Sigmoid colon (tissue), 7 donors: ENCODE measurements around the gene SPATS1. TPM values are rescaled to one million over a fixed set of nuclear protein-coding genes. Genes with fewer than 3 reads are reported as not detected.

Experiments
- DNase-seq: peaks from one replicate; pipeline ENCODE4 v3.0.0-alpha.2; 2019
- H3K27ac ChIP-seq, 4 donors: fragments of 200-600 bp; sonication (generic); one replicate each; pipeline ENCODE4 v1.5.1; 2016 to 2019; ENCODE audit warnings: mild to moderate bottlenecking in 1 of 4
- H3K27me3 ChIP-seq, 3 donors: fragments of 200-600 bp; sonication (generic); one replicate each; pipeline ENCODE4 v1.5.1; 2019; ENCODE audit warnings: mild to moderate bottlenecking in 1 of 3
- H3K36me3 ChIP-seq, 4 donors: fragments of 200-600 bp; sonication (generic); one replicate each; pipeline ENCODE4 v1.5.1; 2016 to 2019
- H3K4me1 ChIP-seq, 4 donors: fragments of 200-600 bp; sonication (generic); one replicate each; pipeline ENCODE4 v1.5.1; 2017 to 2019
- H3K4me3 ChIP-seq, 4 donors: fragments of 200-600 bp; sonication (generic); one replicate each; pipeline ENCODE4 v1.5.1; 2017 to 2019; ENCODE audit warnings: mild to moderate bottlenecking in 2 of 4, moderate library complexity in 1 of 4
- H3K9me3 ChIP-seq, 4 donors: fragments of 200-600 bp in 3 of 4; sonication (generic) in 3 of 4; one replicate each; pipeline versions ENCODE4 v1.5.1 to v1.6.1; 2013 to 2019
- EP300 ChIP-seq, 4 donors: sonication (generic); formaldehyde crosslinking; IDR thresholded peaks; one replicate each; pipeline ENCODE4 v1.6.1; 2017; ENCODE audit warnings: antibody characterized with exemption in 4 of 4
- POLR2A ChIP-seq, 2 donors: fragments of 450-650 bp; IDR thresholded peaks; one replicate each; pipeline ENCODE4 v1.6.1; 2016; ENCODE audit warnings: antibody characterized with exemption in 2 of 2, mild to moderate bottlenecking in 2 of 2, moderate library complexity in 2 of 2
- POLR2AphosphoS5 ChIP-seq, 4 donors: sonication (generic); formaldehyde crosslinking; IDR thresholded peaks; one replicate each; pipeline ENCODE4 v1.6.1; 2017; ENCODE audit warnings: antibody characterized with exemption in 4 of 4
- WGBS, 2 donors: extraction: QIAGEN DNeasy Blood & Tissue Kit; methylation state at CpG; one replicate each; pipeline ENCODE4 v1.1.7; 2013; 5-methylcytosine and 5-hydroxymethylcytosine counted together
- intact Hi-C: fragments of 100-400 bp; cut with DNase I; formaldehyde crosslinking; loops from one replicate; pipeline ENCODE4 v1.15.1; 2023
- polyA plus RNA-seq, 3 donors: library from polyadenylated mRNA; stranded (reverse); fragments of 200-250 nt; gene quantifications; one replicate each; pipeline ENCODE4 v1.2.3, GENCODE V29; 2013
- total RNA-seq, 4 donors: library from RNA; depleted of rRNA; stranded (reverse); fragments of >200 nt; gene quantifications; one replicate each; pipeline ENCODE4 v1.1.0, GENCODE V29; 2016
- TF ChIP-seq, protein P1 (sequence below), 4 experiments: fragments of 450-650 bp in 3 of 4; fragments of 200-600 bp in 1 of 4; IDR thresholded peaks; one replicate each; pipeline ENCODE4 v1.5.1; 2016 to 2019; ENCODE audit warnings: antibody characterized with exemption in 4 of 4, mild to moderate bottlenecking in 3 of 4, moderate library complexity in 2 of 4
- donor health status: healthy with polysubstance abuse.
- donor health status: Bipolar disorder and iron deficiency.
- donor health status: healthy.

SPATS1 gene
- total and polyA plus RNA-seq, 7 donors: not detected

DNA sequence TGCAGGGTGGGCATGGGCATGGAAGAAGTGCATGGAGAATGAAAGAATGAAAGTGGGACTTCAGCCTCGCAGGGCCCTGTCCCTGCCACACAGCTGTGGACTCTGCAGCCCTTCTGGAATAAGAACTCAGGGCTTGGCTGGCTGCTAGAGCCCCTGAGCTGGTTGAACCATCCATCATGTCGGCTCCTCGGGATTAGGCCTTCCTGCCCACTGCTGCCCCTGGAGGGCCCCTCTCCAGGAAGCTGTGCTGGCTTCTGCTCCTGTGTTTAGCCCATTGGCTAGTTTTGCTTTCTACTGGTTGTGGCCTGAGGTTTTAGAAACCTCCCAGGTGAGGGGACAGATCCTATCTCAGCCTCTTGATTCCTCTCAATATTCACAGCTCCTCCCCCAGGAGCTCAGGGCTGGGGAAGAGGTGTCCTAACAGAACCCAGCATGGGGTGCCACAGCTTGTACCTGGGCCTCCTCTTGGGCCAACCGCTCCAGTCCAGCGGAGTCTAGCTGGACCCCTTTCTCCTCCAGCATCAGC lies 37.2 kb upstream of the SPATS1 start:
- Histone ChIP-seq H3K36me3 (peaks cover 0 to 96% (median 57%) of the 10 kb centered on the region in 4 donors), H3K27me3 (no peaks in the 10 kb centered on the region), H3K4me3 (no peak overlapping the region), H3K9me3 (no peaks in the 10 kb centered on the region), H3K27ac (no peak overlapping the region), H3K4me1 (no peaks in the 10 kb centered on the region)
- DNase-seq: no peak
- TF ChIP-seq EP300 (IDR thresholded peaks at IDR 0.05) (no peak), POLR2A (IDR thresholded peaks at IDR 0.05) (no peak)
- intact Hi-C loops: no loop called here
- 89 to 92% methylated on average over 5 of the region's 5 CpGs for WGBS, 2 donors

DNA sequence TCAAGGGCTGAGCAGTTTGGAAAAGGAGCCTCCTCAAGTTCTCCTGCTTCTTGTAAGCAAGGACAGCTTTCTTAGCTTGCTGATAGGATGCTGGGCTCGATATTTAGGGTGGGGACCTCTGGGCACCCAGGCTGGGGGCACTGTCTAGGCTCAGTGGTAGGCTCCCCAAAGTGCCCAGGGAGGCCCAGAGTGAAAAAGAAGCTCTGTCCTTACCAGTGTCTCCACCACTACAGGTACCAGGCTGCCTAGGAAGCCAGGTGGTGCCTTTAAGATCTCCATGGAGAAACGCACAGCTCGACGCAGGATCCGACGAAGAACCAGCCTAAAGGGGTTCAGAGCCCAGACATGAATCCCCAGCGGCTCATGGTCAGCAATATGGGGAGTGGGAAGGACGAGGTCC lies 35.7 kb upstream of the SPATS1 start:
- Histone ChIP-seq H3K9me3 (no peaks in the 10 kb centered on the region), H3K4me3 (no peak overlapping the region), H3K27ac (no peak overlapping the region), H3K27me3 (no peaks in the 10 kb centered on the region), H3K36me3 (peaks cover 0 to 94% (median 62%) of the 10 kb centered on the region in 4 donors), H3K4me1 (peaks cover 0 to 2% (median under 1%) of the 10 kb centered on the region in 4 donors)
- no peak for DNase-seq
- WGBS, 2 donors: 90 to 92% methylated on average over 8 of the region's 8 CpGs
- TF ChIP-seq POLR2A (IDR thresholded peaks at IDR 0.05): no peak
- no peak for TF ChIP-seq EP300 (IDR thresholded peaks at IDR 0.05)
- TF ChIP-seq, protein P1, sequence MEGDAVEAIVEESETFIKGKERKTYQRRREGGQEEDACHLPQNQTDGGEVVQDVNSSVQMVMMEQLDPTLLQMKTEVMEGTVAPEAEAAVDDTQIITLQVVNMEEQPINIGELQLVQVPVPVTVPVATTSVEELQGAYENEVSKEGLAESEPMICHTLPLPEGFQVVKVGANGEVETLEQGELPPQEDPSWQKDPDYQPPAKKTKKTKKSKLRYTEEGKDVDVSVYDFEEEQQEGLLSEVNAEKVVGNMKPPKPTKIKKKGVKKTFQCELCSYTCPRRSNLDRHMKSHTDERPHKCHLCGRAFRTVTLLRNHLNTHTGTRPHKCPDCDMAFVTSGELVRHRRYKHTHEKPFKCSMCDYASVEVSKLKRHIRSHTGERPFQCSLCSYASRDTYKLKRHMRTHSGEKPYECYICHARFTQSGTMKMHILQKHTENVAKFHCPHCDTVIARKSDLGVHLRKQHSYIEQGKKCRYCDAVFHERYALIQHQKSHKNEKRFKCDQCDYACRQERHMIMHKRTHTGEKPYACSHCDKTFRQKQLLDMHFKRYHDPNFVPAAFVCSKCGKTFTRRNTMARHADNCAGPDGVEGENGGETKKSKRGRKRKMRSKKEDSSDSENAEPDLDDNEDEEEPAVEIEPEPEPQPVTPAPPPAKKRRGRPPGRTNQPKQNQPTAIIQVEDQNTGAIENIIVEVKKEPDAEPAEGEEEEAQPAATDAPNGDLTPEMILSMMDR (IDR thresholded peaks at IDR 0.05): no peak
- no peak for TF ChIP-seq POLR2AphosphoS5 (IDR thresholded peaks at IDR 0.05)
- intact Hi-C loops: no loop called here

DNA sequence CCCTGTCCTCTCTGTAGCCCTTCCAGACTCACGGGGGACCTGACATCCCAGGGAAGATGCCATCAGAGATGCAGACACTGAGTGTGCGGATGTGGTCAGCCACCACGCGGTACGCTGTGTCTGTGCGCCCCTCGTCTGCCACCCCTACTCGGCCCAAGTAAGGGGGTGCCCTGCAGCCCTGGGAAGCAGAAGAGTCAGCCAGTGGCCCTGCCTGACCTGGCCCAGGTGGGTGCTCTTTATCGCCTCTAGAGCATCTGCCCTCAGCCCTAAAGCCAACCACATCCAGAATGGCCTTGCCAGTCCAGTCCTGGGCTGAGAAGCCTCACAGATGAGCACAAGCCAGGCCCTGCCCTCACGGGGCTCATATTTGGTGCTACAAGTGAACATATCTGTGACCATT lies 35.2 kb upstream of the SPATS1 start:
- TF ChIP-seq POLR2A (IDR thresholded peaks at IDR 0.05): no peak
- TF ChIP-seq, protein P1 (IDR thresholded peaks at IDR 0.05): no peak
- no peak for TF ChIP-seq POLR2AphosphoS5 (IDR thresholded peaks at IDR 0.05)
- no peak for TF ChIP-seq EP300 (IDR thresholded peaks at IDR 0.05)
- intact Hi-C loops: no loop called here
- Histone ChIP-seq H3K27ac (no peak overlapping the region), H3K4me3 (no peak overlapping the region), H3K9me3 (no peaks in the 10 kb centered on the region), H3K27me3 (no peaks in the 10 kb centered on the region), H3K36me3 (peaks cover 0 to 89% (median 57%) of the 10 kb centered on the region in 4 donors), H3K4me1 (peaks cover 0 to 7% (median 5%) of the 10 kb centered on the region in 4 donors)
- WGBS, 2 donors: 96 to 98% methylated on average over 10 of the region's 10 CpGs
- DNase-seq: no peak

DNA sequence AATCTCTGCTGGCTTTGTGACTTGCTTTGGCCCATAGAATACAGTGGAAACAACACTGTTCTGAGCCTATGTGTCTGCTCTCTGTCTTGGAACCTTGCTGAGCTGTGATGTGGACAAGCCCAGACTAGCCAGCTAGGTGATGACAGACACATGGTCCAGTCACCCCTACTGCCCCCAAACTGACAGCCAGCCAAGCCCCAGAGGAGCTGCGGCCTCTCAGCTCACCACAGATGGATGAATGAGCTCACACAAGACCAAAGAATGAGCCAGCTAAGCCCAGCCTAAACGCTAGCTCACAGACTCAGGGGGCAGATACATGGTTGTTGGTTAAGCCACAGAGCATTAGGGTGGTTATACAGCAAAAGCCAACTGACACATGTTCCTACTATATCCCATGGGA lies 33.4 kb upstream of the SPATS1 start:
- Histone ChIP-seq H3K27me3 (no peaks in the 10 kb centered on the region), H3K36me3 (peaks cover 0 to 70% (median 40%) of the 10 kb centered on the region in 4 donors), H3K27ac (no peak overlapping the region), H3K4me1 (peaks cover 0 to 17% (median 9%) of the 10 kb centered on the region in 4 donors), H3K4me3 (no peak overlapping the region), H3K9me3 (no peaks in the 10 kb centered on the region)
- WGBS, 2 donors: 92 to 98% methylated on average over 2 of the region's 2 CpGs
- no peak for DNase-seq
- intact Hi-C loops: no loop called here
- TF ChIP-seq, protein P1 (IDR thresholded peaks at IDR 0.05): no peak
- TF ChIP-seq POLR2A (IDR thresholded peaks at IDR 0.05) (no peak), POLR2AphosphoS5 (IDR thresholded peaks at IDR 0.05) (no peak), EP300 (IDR thresholded peaks at IDR 0.05) (no peak)

DNA sequence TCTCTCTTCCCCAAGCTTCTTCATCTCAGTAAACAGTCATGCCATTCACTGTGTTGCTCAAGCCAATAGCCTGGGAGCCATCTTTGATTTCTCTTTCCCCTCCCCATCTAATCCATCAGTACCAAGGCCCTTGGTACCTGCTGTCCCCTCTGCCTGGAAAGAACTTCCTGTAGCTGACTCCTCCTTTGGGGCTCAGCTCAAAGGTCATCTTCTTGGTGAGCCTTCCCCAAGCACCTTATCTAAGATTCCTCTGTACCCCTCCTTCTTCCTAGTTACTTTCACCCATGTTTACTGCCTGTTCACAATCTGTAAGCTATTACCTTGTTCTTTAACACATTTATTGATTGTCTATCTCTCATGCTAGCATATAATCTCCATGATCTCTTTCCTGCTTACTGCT lies 32.8 kb upstream of the SPATS1 start:
- Histone ChIP-seq H3K36me3 (peaks cover 0 to 64% (median 37%) of the 10 kb centered on the region in 4 donors), H3K4me1 (peaks cover 0 to 17% (median 9%) of the 10 kb centered on the region in 4 donors), H3K9me3 (no peaks in the 10 kb centered on the region), H3K4me3 (no peak overlapping the region), H3K27me3 (no peaks in the 10 kb centered on the region), H3K27ac (no peak overlapping the region)
- TF ChIP-seq POLR2A (IDR thresholded peaks at IDR 0.05) (no peak), EP300 (IDR thresholded peaks at IDR 0.05) (no peak), POLR2AphosphoS5 (IDR thresholded peaks at IDR 0.05) (no peak)
- TF ChIP-seq, protein P1 (IDR thresholded peaks at IDR 0.05): no peak
- intact Hi-C loops: no loop called here
- no peak for DNase-seq
